IPS-11a (cell line): Measurements from ENCODE around the gene DCLK1.

Experiments used
- H3K4me3 ChIP-seq: one replicate; pipeline ENCODE4 v1.5.1; 2013; ENCODE audit warnings: low read depth, low read length, control low read depth

The DCLK1 gene

DNA sequence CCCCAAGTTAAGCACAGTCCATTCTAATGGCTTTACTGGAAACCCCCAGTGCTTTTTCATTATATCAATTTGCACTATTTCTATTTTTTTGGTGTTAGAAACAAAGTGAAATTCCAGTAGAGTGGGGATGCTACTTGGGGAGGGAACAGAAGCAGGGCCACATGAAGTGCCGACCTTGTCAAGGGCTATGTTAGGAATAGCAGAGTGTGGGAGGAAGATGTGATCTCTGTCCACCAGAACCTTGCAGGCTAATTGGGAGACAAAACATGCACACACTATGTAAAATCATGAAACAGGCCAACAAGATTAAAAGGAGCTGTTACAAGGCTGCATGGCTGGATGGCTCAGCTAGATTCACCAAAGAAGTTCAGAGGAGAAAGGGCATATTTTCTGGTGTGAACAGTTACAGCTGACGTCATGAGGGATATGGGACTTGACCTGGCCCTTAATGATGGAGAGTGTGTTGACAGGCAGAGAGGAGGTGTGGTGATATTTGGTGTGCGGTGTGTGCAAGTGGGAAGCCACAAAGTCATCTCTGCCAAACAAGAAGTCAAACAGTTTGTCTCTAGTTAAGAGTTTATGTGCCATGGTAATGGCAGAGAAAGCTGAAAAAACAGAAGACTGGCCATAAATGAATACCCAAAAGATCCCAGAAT is 336.3 kb downstream of the DCLK1 start:
- H3K4me3 ChIP-seq: no peak overlapping the region

GRCh38 chr13:35793823-35794222 is 337.4 kb downstream of the DCLK1 start:
- H3K4me3 ChIP-seq: no peak overlapping the region

DNA sequence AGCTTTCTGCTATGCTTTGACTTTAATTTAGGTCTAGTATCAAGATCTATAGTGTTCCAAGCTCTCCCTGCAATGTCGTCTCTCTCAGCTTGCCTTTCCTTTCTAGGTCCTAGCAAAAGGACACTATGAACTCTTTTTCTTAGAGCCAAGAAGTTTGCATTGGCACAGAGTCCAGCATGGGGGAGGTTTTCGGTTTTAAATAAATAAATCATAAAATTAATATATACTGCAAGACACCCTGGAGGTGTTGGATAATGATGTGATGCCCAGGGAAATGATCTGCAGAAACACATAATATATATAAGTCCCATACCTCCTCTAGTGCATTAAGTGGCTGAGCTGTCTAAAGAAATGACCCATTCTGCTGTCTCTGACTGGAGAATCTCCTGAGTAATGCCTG is 338.3 kb downstream of the DCLK1 start:
- H3K4me3 ChIP-seq: no peak overlapping the region

DNA sequence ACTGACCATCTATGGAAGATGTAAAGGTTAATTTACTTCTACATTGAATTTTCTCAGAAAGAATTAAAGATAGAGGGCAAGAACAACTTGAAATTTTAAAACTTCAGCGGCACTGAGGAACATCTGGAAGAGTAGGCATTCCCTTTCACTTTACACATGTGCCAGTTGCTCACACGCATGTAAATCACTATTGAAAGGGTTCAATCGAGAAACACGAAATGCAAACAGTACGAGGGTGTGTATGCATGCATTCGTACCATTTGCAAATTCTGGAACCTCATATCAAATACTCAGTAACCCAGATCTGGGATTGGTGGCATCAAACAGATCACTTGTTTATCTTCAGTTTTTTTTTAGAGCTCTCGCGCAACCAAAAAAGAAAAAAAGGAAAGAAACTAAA is 339.2 kb downstream of the DCLK1 start:
- H3K4me3 ChIP-seq: no peak overlapping the region

GRCh38 chr13:35791184-35791851 is 339.9 kb downstream of the DCLK1 start:
- no peak overlapping the region for H3K4me3 ChIP-seq

DNA sequence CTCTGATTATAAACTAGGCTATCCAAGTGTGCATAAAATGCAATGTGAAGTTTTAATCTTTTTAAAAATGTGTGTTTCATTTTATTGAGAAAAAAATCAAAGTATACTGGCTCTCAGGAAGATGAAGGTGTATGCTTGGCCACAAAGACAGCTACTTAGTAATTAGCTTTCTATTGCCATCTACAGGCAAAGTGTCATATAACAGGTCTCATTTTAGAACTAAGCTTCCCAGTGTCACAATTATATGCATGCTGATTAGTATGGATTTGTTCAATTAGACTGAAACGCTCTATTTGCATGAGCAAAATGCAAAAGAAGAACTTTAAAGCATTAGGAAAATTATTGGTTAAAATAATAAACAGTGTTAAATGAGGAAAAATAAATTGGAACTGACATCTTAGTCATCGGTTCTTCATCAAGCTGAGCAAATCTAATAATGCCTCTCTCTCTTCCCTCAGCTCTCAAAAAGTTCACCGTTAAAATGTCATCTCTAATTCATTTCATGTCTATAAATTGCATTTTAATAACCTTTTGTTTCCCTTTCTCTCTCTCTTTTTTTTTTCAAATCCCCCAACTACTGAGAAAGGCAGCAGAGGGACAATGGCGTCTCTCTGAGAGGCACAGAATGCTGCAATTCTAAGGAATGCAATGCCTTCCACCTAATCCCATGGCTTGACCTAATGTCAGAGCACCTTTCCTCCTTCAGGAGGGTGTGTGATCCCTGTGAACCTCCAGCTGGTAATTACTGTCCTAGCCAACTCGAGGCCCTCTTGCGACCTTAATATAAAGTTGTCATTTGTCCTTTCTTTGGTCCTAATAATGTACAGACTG is 341.6 kb downstream of the DCLK1 start:
- no peak overlapping the region for H3K4me3 ChIP-seq

GRCh38 chr13:35787937-35788336 is 343.2 kb downstream of the DCLK1 start:
- H3K4me3 ChIP-seq: no peak overlapping the region

DNA sequence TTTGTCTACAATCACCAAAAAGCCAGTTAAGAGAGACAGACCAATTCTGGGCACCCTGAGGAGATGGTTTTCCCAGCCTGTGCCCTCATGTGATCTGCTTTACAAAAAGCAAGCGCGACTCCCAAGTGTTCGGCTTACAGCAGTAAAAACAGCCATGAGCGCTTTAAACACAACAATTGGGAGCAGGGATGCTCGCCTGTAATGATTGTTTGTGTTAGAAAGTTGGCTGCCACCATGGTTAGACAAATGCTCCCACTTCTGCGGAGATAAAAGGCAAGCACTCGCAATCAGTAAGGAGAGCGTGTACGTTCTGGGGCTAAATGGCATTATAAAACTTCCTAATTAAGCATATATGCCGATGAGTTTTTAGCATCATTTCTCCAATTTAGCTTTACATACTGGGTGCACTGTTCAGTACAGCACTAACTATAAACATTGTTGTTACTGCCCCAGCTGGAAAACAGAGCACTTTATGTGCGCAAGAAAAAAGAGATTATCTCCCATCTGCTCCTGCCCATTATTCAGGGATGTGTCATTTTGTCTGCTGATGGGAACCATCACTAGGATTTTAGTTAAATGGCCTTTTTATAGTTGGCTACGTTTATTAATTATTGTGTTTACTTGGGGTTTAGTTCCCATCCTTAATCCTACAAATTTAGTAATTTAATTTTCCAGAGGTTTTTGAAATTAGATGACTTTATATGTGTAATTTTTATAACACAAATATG is 345.4 kb downstream of the DCLK1 start:
- no peak overlapping the region for H3K4me3 ChIP-seq

DNA sequence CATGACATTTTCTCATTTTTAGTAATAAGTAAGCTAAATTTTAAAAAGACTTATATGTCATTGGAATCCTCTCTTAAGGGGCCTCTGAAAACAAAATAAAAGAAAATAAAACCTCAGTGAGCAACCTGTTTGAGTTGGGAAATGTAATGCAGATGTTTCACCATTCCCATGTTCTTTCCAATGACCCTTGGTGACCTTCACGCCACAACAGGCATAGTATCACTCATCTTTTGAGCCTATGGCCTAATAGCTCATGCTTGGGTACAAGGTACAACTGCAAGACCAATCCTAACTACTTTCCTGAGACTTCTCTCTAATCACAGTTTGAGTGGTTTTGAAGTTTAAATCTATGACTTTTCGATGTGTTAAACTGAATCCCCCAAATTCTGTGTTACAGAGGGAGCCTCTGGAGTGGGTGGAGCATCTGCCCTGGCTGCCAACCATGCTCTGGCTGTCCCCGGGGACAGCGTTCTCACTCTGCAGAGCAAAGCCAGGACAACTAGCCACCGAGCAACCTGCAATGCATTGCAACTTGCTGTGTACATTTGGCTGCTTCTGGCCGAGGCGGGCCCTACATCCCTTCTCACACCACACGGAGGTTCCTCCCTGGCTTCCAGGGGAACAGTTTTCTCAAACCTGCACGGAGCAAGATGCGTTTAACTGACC is 346.8 kb downstream of the DCLK1 start:
- H3K4me3 ChIP-seq: no peak overlapping the region

DNA sequence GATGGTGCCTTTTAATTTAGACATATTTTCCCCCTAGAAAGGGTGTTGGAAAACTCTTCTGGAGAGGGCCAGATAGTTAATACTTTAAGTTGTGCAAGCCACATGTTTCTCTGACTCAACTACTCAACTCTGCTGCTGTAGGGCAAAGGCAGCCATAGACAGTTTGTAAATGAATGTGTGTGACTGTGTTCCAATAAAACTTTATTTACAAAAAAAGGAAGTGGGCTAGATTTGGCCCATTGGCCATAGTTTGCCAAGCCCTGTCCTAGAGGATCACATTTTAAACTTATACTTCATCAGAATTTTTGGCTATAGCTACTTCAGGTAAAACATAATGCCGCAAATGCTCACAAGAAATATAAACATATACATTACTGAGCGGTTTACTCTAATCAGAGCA is 348.4 kb downstream of the DCLK1 start:
- no peak overlapping the region for H3K4me3 ChIP-seq

GRCh38 chr13:35781036-35782000 is 349.9 kb downstream of the DCLK1 start:
- H3K4me3 ChIP-seq: no peak overlapping the region

DNA sequence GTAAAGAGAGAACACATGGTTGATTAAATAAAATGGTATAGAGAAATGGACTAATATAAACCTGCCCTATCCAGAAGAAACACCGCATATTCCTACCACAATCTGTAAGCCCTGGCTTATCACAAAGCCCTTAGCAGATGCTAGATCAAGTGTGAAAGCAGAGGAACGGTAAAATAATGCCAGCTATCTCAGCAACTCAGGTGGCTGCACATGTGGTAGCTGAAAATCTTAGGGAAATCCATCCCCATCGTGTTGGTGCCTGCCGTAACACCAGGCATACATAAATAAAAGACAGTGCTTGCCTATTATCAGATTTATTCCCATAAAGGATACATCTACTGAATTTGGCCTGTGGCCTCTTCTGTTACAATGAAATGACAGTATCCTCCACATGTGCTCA is 350.6 kb downstream of the DCLK1 start:
- no peak overlapping the region for H3K4me3 ChIP-seq

- H3K4me3 ChIP-seq: no peak overlapping the region
Observed at GRCh38 chr13:35771898-35772297, 359.3 kb downstream of the DCLK1 start.

DNA sequence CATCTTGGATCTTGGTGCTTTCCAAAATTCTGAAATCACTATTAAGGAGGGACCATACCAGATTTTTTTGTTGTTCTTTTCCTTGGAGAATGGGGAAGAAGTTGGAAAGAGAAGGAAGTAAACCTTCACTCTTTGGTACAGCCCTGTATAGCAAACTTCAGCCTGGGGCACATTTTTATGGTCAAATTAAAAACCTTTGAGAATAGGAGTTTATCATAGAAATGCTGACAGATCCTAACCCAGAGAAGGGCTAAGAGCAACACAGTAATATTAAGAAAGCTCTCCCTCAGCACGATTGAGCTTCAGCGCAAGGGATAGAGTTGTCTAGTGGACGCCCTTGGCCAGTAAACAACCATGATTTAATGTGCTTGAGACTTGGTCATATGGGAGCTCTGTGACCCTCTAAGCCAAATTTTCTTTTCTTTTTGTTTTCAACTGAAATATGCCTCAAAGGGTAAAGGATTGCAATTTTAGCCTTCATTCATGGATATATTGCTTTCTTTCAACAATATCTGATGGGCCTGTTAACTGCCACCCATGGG is 360.4 kb downstream of the DCLK1 start:
- no peak overlapping the region for H3K4me3 ChIP-seq

- no peak overlapping the region for H3K4me3 ChIP-seq
Observed at GRCh38 chr13:35769812-35770211, 361.4 kb downstream of the DCLK1 start.

DNA sequence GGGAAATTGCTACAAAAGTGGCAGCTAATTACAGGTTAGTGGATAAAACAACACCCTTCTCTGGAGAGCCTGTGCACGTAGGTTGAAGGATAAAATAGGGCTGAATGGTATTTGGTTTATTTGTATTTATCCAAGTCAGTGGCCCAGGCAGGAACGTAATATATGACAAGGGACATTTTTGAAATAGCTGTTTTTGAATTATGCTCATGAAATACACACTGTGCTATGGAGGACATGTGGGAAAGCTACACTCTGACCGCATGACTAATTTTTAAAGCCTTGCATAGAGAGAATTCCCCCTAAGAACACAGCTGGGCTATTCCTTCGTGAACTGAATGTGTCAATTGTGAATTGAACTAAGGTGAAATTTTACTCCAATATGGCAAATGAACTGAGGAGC is 362.6 kb downstream of the DCLK1 start:
- H3K4me3 ChIP-seq: no peak overlapping the region

DNA sequence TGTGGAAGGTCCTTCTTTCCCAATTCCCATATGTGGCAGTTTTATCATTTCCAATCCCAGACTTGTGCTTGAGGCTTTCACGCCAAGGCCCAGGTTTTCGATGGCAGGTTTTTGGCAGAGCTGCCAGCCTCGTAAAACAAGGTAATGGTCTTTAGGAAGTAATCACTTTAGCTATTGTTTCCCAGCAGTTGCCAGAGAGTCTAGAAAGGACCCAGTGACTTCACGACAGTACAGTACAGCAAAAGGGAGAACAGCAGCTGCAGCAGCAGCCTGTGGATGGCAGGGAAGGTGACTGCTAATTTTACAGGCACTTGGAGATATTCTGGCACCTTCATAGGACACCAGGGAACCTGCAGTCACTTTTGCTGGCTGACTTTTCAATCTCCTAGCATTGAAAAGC is 363.1 kb downstream of the DCLK1 start:
- H3K4me3 ChIP-seq: no peak overlapping the region

GRCh38 chr13:35767256-35767976 is 363.8 kb downstream of the DCLK1 start:
- H3K4me3 ChIP-seq: no peak overlapping the region

GRCh38 chr13:35766663-35767062 is 364.5 kb downstream of the DCLK1 start:
- H3K4me3 ChIP-seq: no peak overlapping the region
